HEK293 (cell line): ENCODE data around the gene NOC2L.

Experiments used
- CTCF ChIA-PET: fragments of 350-600 bp; formaldehyde crosslinking; extraction: SDS; loops from one replicate; lab custom pipeline; 2021; ENCODE audit warnings: antibody characterized with exemption; lab: Yijun Ruan, JAX
- POLR2A ChIA-PET: fragments of 300-600 bp; formaldehyde crosslinking; extraction: SDS; loops from one replicate; lab custom pipeline; 2020; ENCODE audit warnings: antibody characterized with exemption, inconsistent platforms; lab: Yijun Ruan, JAX
- H3K27ac ChIP-seq: fragments of 200-500 bp; sonication (Bioruptor generic); 2 replicates; pipeline ENCODE4 v1.5.1; 2014; ENCODE audit warnings: low read depth, low read length, control low read depth, inconsistent platforms; ENCODE audit errors: extremely low read depth
- H3K36me3 ChIP-seq, 2 experiments: fragments of 200-500 bp in 1 of 2; sonication (Bioruptor generic) in 1 of 2; 1 replicate in 1 of 2; 2 replicates in 1 of 2; pipeline ENCODE4 v1.5.1; 2014 to 2017; ENCODE audit warnings: inconsistent platforms in 2 of 2, low read length in 2 of 2; ENCODE audit not compliant: control insufficient read depth in 2 of 2, insufficient read depth in 1 of 2
- H3K4me1 ChIP-seq: fragments of 200-500 bp; sonication (Bioruptor generic); 2 replicates; pipeline ENCODE4 v1.5.1; 2014; ENCODE audit warnings: mild to moderate bottlenecking, low read length, inconsistent platforms; ENCODE audit not compliant: control insufficient read depth, insufficient read depth
- H3K4me3 ChIP-seq: 2 replicates; pipeline ENCODE4 v1.5.1; 2011; ENCODE audit warnings: low read depth, mild to moderate bottlenecking, control low read depth, low read length, moderate library complexity
- H3K9me3 ChIP-seq: fragments of 200-500 bp; sonication (Bioruptor generic); 2 replicates; pipeline ENCODE4 v1.5.1; 2014; ENCODE audit warnings: low read depth, low read length, inconsistent platforms; ENCODE audit not compliant: control insufficient read depth, insufficient read depth
- PRDM10 ChIP-seq: fragments of 450-650 bp; formaldehyde crosslinking; IDR thresholded peaks from 2 replicates; pipeline ENCODE4 v1.5.1; 2016; ENCODE audit warnings: missing biosample characterization, missing genetic modification characterization
- TCF7L2 ChIP-seq: IDR thresholded peaks from 2 replicates; pipeline ENCODE4 v1.6.1; 2011; ENCODE audit warnings: low read depth, mild to moderate bottlenecking, inconsistent platforms, low read length, moderate library complexity, borderline replicate concordance
- ZBTB17 ChIP-seq: fragments of 450-650 bp; formaldehyde crosslinking; IDR thresholded peaks from 2 replicates; pipeline ENCODE4 v1.5.1; 2016; ENCODE audit warnings: missing biosample characterization, missing genetic modification characterization
- ZBTB7A ChIP-seq: fragments of 450-650 bp; formaldehyde crosslinking; IDR thresholded peaks from 2 replicates; pipeline ENCODE4 v1.5.1; 2016; ENCODE audit warnings: low read depth, missing biosample characterization, missing genetic modification characterization
- ZIC2 ChIP-seq: fragments of 450-650 bp; formaldehyde crosslinking; IDR thresholded peaks from 2 replicates; pipeline ENCODE4 v1.5.1; 2016; ENCODE audit warnings: missing biosample characterization, missing genetic modification characterization
- ZNF140 ChIP-seq: fragments of 450-650 bp; formaldehyde crosslinking; IDR thresholded peaks from 2 replicates; pipeline ENCODE4 v1.5.1; 2016; ENCODE audit warnings: missing biosample characterization, missing genetic modification characterization
- ZNF16 ChIP-seq: fragments of 450-650 bp; formaldehyde crosslinking; IDR thresholded peaks from 2 replicates; pipeline ENCODE4 v1.5.1; 2016; ENCODE audit warnings: low read depth, missing biosample characterization, missing genetic modification characterization
- ZNF184 ChIP-seq: fragments of 450-650 bp; IDR thresholded peaks from 2 replicates; pipeline ENCODE4 v1.5.1; 2018; ENCODE audit warnings: missing biosample characterization, mild to moderate bottlenecking, missing genetic modification characterization
- ZNF24 ChIP-seq: fragments of 450-650 bp; formaldehyde crosslinking; IDR thresholded peaks from 2 replicates; pipeline ENCODE4 v1.5.1; 2016; ENCODE audit warnings: missing biosample characterization, missing genetic modification characterization
- ZNF311 ChIP-seq: fragments of 450-650 bp; formaldehyde crosslinking; IDR thresholded peaks from 2 replicates; pipeline ENCODE4 v1.5.1; 2017; ENCODE audit warnings: missing biosample characterization, missing genetic modification characterization, borderline replicate concordance
- ZNF623 ChIP-seq: fragments of 450-650 bp; formaldehyde crosslinking; IDR thresholded peaks from 2 replicates; pipeline ENCODE4 v1.5.1; 2016; ENCODE audit warnings: missing biosample characterization, missing genetic modification characterization
- ZNF629 ChIP-seq: fragments of 450-650 bp; formaldehyde crosslinking; IDR thresholded peaks from 2 replicates; pipeline ENCODE4 v1.5.1; 2017; ENCODE audit warnings: missing biosample characterization, missing genetic modification characterization
- ZNF670 ChIP-seq: fragments of 450-650 bp; formaldehyde crosslinking; IDR thresholded peaks from 2 replicates; pipeline ENCODE4 v1.5.1; 2016; ENCODE audit warnings: missing biosample characterization, missing genetic modification characterization, low read depth
- ZSCAN18 ChIP-seq: fragments of 450-650 bp; formaldehyde crosslinking; IDR thresholded peaks from 2 replicates; pipeline ENCODE4 v1.5.1; 2016; ENCODE audit warnings: missing biosample characterization, missing genetic modification characterization
- TF ChIP-seq, protein P1 (sequence below): fragments of 450-650 bp; formaldehyde crosslinking; IDR thresholded peaks from 2 replicates; pipeline ENCODE4 v1.5.1; 2016; ENCODE audit warnings: missing biosample characterization, missing genetic modification characterization, low read depth
- TF ChIP-seq, protein P2 (sequence below): fragments of 450-650 bp; formaldehyde crosslinking; conservative IDR thresholded peaks from 2 replicates; pipeline ENCODE4 v1.5.1; 2016; ENCODE audit warnings: low read depth, missing biosample characterization, missing genetic modification characterization

Gene NOC2L

GRCh38 chr1:902802-903201, 56.3 kb downstream of the NOC2L start:
- H3K27ac ChIP-seq, result no peak overlapping the region
- H3K4me3 ChIP-seq, result no peak overlapping the region
- ChIA-PET CTCF (interaction anchor here (0.6 to 1.0 kb wide), 3 partner anchors 29 to 534 kb away, joined by 3 read pairs; no protein-coding TSS in a partner anchor), POLR2A (interaction anchor here (0.7 kb wide), 1 partner anchor 94 kb away, joined by 4 read pairs; no protein-coding TSS in a partner anchor)
- H3K36me3 ChIP-seq, result no peaks in the 10 kb centered on the region
- H3K9me3 ChIP-seq, result no peaks in the 10 kb centered on the region
- TF ChIP-seq, protein P1, sequence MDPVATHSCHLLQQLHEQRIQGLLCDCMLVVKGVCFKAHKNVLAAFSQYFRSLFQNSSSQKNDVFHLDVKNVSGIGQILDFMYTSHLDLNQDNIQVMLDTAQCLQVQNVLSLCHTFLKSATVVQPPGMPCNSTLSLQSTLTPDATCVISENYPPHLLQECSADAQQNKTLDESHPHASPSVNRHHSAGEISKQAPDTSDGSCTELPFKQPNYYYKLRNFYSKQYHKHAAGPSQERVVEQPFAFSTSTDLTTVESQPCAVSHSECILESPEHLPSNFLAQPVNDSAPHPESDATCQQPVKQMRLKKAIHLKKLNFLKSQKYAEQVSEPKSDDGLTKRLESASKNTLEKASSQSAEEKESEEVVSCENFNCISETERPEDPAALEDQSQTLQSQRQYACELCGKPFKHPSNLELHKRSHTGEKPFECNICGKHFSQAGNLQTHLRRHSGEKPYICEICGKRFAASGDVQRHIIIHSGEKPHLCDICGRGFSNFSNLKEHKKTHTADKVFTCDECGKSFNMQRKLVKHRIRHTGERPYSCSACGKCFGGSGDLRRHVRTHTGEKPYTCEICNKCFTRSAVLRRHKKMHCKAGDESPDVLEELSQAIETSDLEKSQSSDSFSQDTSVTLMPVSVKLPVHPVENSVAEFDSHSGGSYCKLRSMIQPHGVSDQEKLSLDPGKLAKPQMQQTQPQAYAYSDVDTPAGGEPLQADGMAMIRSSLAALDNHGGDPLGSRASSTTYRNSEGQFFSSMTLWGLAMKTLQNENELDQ, result no peak
- TF ChIP-seq PRDM10, result no peak
- TF ChIP-seq ZIC2 (tag by site-specific recombination), result no peak
- no peak for TF ChIP-seq ZBTB17 (tag by site-specific recombination)
- no peak for TF ChIP-seq ZNF184 (tag by site-specific recombination)
- no peak for TF ChIP-seq TCF7L2
- TF ChIP-seq ZNF670 (tag by site-specific recombination), result no peak
- no peak for TF ChIP-seq ZNF629
- no peak for TF ChIP-seq ZNF623 (tag by site-specific recombination)
- no peak for TF ChIP-seq ZNF16 (tag by site-specific recombination)
- TF ChIP-seq, protein P2, sequence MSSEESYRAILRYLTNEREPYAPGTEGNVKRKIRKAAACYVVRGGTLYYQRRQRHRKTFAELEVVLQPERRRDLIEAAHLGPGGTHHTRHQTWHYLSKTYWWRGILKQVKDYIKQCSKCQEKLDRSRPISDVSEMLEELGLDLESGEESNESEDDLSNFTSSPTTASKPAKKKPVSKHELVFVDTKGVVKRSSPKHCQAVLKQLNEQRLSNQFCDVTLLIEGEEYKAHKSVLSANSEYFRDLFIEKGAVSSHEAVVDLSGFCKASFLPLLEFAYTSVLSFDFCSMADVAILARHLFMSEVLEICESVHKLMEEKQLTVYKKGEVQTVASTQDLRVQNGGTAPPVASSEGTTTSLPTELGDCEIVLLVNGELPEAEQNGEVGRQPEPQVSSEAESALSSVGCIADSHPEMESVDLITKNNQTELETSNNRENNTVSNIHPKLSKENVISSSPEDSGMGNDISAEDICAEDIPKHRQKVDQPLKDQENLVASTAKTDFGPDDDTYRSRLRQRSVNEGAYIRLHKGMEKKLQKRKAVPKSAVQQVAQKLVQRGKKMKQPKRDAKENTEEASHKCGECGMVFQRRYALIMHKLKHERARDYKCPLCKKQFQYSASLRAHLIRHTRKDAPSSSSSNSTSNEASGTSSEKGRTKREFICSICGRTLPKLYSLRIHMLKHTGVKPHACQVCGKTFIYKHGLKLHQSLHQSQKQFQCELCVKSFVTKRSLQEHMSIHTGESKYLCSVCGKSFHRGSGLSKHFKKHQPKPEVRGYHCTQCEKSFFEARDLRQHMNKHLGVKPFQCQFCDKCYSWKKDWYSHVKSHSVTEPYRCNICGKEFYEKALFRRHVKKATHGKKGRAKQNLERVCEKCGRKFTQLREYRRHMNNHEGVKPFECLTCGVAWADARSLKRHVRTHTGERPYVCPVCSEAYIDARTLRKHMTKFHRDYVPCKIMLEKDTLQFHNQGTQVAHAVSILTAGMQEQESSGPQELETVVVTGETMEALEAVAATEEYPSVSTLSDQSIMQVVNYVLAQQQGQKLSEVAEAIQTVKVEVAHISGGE, result no peak
- TF ChIP-seq ZNF311 (tag by site-specific recombination), result no peak
- no peak for TF ChIP-seq ZNF140 (tag by site-specific recombination)
- no peak for TF ChIP-seq ZBTB7A (tag by site-specific recombination)
- TF ChIP-seq ZSCAN18 (tag by site-specific recombination), result no peak
- TF ChIP-seq ZNF24 (tag by site-specific recombination), result no peak
- H3K4me1 ChIP-seq, result peaks cover 5% of the 10 kb centered on the region; the same call in 1 of the 2 replicates
